Calu3 (cell line): ENCODE results near the gene MRNIP. TPM values are rescaled to one million over a fixed set of nuclear protein-coding genes. Genes with fewer than 3 reads are reported as not detected.
A peak's percentile ranks its signal among the peaks of the same experiment; 100 is the strongest.

Experiments
- BruUV-seq: library from RNA; stranded (reverse); fragments of 400-500 nt; replicated peaks from 2 replicates; lab custom pipeline; 2021; lab: Mats Ljungman, UMichigan
- CTCF ChIA-PET: fragments of 300-600 bp; sonication (Branson Sonifier 250); formaldehyde crosslinking; loops from one replicate; lab custom pipeline; 2022; ENCODE audit warnings: antibody characterized with exemption; lab: Charles Lee
- DNase-seq: peaks from one replicate; pipeline ENCODE4 v3.0.0; 2022
- H3K27ac Mint-ChIP-seq: one replicate; pipeline ENCODE4 v1.8.0; 2022; ENCODE audit warnings: mixed read lengths; ENCODE audit not compliant: unreplicated experiment
- H3K27me3 Mint-ChIP-seq: one replicate; pipeline ENCODE4 v1.8.0; 2022; ENCODE audit warnings: mixed read lengths; ENCODE audit not compliant: unreplicated experiment
- H3K36me3 Mint-ChIP-seq: one replicate; pipeline ENCODE4 v1.8.0; 2022; ENCODE audit warnings: mild to moderate bottlenecking, moderate library complexity, mixed read lengths; ENCODE audit not compliant: insufficient read depth, unreplicated experiment
- H3K4me1 Mint-ChIP-seq: one replicate; pipeline ENCODE4 v1.8.0; 2022; ENCODE audit warnings: mild to moderate bottlenecking, low read depth, mixed read lengths; ENCODE audit not compliant: unreplicated experiment
- H3K4me3 Mint-ChIP-seq: one replicate; pipeline ENCODE4 v1.8.0; 2022; ENCODE audit warnings: mild to moderate bottlenecking, low read depth, moderate library complexity, mixed read lengths; ENCODE audit not compliant: unreplicated experiment
- H3K9me3 Mint-ChIP-seq: one replicate; pipeline ENCODE4 v1.8.0; 2022; ENCODE audit warnings: low read depth, mixed read lengths; ENCODE audit not compliant: unreplicated experiment
- intact Hi-C: fragments of 100-400 bp; cut with micrococcal nuclease; formaldehyde crosslinking; loops from one replicate; pipeline ENCODE4 v1.10.0; 2022; ENCODE audit not compliant: unreplicated experiment
- total RNA-seq: library from RNA; stranded (reverse); gene quantifications from 2 replicates; pipeline ENCODE4 v1.2.3, GENCODE V29; 2022
- TF ChIP-seq, protein P1 (sequence below): fragments of 200-600 bp; IDR thresholded peaks from one replicate; pipeline ENCODE4 v1.8.0; 2022; ENCODE audit warnings: antibody characterized with exemption; ENCODE audit not compliant: unreplicated experiment

MRNIP gene
- total RNA-seq, 1 experiment from 2014 or later, result 47.1 TPM

DNA sequence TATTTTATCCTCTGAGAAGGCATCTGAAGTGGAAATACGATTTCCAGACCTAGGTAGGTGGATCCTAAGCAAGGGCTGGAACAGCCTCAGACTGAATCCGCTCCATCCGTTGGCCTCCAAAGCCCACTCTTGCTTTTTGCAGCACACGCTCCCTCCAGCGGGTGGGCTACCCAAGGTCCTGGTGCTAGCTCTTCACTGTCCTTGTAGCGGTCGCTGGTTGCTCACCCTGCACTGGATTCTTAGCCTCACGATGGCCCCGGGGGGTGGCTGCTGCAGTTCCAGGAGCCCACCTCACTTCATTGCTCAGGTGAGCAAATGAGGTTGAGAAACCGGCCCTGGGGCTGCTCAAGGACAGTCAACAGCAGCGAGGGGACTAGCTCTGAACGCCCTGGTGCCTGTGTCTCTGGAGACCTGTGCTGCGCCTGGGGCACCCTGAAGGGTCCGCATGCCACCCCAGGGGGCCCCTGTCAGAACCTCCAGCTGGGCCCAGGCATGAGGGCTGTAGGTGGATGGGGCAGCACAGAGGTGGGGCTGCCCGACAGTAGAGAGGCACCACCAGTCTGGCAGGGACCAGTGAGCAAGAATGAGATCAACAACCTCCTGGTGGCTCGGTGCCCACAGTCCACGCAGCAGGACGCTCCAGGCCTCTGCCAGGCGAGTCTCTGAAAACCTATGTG, 56.3 kb downstream of the MRNIP start:
- H3K36me3 Mint-ChIP-seq, result peaks cover 98% of the 10 kb centered on the region
- H3K9me3 Mint-ChIP-seq, result no peaks in the 10 kb centered on the region
- no peaks in the 10 kb centered on the region for H3K27me3 Mint-ChIP-seq
- peaks cover 26% of the 10 kb centered on the region for H3K4me1 Mint-ChIP-seq
- BruUV-seq, result no TSS peak
- no peak overlapping the region for H3K27ac Mint-ChIP-seq
- no peak for DNase-seq
- intact Hi-C loops, result loop anchor here (5.0 kb wide), 1 partner anchor 180 kb away; the partner anchor contains the start of gene HNRNPH1
- H3K4me3 Mint-ChIP-seq, result peak overlapping the region; percentile 95
- TF ChIP-seq, protein P1, sequence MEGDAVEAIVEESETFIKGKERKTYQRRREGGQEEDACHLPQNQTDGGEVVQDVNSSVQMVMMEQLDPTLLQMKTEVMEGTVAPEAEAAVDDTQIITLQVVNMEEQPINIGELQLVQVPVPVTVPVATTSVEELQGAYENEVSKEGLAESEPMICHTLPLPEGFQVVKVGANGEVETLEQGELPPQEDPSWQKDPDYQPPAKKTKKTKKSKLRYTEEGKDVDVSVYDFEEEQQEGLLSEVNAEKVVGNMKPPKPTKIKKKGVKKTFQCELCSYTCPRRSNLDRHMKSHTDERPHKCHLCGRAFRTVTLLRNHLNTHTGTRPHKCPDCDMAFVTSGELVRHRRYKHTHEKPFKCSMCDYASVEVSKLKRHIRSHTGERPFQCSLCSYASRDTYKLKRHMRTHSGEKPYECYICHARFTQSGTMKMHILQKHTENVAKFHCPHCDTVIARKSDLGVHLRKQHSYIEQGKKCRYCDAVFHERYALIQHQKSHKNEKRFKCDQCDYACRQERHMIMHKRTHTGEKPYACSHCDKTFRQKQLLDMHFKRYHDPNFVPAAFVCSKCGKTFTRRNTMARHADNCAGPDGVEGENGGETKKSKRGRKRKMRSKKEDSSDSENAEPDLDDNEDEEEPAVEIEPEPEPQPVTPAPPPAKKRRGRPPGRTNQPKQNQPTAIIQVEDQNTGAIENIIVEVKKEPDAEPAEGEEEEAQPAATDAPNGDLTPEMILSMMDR, result no peak
- CTCF ChIA-PET, result no interaction called here

DNA sequence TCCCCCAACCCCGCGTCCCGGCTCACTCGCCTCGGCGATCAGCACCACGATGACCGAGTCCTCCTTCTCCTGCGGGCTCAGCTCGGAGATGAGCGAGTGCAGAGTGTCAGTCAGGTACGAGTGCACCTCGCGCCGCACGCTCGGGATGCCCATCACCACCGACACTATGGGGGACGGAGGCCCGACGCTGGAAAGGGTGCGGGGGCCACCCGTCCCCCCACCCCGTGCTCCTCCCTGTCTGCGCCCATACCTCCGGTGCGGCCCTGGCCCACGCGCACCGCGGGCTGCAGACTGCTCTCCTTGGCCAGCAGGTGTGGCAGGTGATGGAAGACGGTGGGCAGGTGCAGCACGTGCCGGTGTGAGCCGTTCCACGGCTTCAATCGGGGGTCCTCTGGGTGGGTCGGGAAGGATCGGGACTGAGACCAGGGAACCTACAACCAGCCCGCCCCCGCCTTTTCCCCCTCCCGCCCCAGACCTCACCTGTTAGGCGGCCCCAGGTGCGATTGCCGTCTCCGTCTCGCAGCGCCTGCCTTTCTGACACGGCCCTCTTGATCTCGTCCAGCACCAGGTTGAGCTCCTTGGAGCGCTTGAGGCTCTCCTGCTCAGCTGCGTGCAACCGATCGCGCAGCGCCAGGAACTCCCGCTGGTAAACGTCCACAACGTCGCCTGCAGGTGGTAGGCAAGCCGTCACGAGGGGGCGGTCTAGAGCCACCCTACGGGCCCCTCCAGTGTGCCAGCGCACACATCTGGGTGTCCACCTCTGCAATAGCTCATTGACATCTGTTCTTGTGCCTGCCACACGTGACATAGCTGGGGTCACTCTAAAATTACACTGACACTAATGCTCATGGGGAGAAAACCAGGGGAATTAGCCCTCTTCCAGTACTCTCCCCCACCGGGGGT, 57.1 kb downstream of the MRNIP start:
- no peaks in the 10 kb centered on the region for H3K9me3 Mint-ChIP-seq

DNA sequence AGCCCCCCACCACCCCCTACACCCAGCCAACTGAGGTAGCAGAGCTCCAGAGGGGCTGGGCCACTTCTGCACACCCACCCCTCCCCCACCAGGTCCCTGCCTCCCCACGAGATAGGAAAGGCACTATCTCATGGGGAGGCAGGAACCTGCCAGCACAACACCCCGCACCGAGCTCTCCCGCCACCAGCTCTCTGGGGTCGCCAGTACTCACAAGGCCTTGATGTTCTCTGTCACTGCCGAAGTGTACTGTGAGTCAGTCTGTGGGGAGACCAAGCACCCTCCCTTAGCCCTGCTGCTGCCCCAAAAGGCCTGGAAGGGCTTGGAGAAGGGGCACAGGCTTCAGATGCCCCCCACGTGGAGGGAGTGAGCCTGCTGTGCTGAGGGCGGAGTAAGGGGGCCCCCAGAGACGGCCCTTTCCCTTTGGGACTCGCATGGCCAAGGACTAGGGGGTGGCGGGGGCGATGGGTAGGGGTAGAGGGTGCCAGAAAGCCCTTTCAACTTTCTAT, 57.9 kb downstream of the MRNIP start:
- BruUV-seq, result no TSS peak
- Mint-ChIP-seq H3K27me3 (no peaks in the 10 kb centered on the region), H3K4me1 (peaks cover 36% of the 10 kb centered on the region), H3K27ac (no peak overlapping the region), H3K36me3 (peaks cover 100% of the 10 kb centered on the region), H3K4me3 (no peak overlapping the region), H3K9me3 (no peaks in the 10 kb centered on the region)
- intact Hi-C loops, result loop anchor here (5.0 kb wide), 1 partner anchor 178 kb away; the partner anchor contains the start of gene HNRNPH1
- TF ChIP-seq, protein P1, result no peak
- no peak for DNase-seq
- CTCF ChIA-PET, result no interaction called here

More for the DNA sequence above, 57.1 kb downstream of the MRNIP start:
- no peaks in the 10 kb centered on the region for H3K27me3 Mint-ChIP-seq
- CTCF ChIA-PET, result no interaction called here
- BruUV-seq, result no TSS peak
- TF ChIP-seq, protein P1, result no peak
- H3K4me3 Mint-ChIP-seq, result no peak overlapping the region
- H3K36me3 Mint-ChIP-seq, result peaks cover 98% of the 10 kb centered on the region
- peaks cover 34% of the 10 kb centered on the region for H3K4me1 Mint-ChIP-seq
- H3K27ac Mint-ChIP-seq, result no peak overlapping the region
- DNase-seq, result no peak
- intact Hi-C loops, result loop anchor here (5.0 kb wide), 1 partner anchor 179 kb away; the partner anchor contains the start of gene HNRNPH1

DNA sequence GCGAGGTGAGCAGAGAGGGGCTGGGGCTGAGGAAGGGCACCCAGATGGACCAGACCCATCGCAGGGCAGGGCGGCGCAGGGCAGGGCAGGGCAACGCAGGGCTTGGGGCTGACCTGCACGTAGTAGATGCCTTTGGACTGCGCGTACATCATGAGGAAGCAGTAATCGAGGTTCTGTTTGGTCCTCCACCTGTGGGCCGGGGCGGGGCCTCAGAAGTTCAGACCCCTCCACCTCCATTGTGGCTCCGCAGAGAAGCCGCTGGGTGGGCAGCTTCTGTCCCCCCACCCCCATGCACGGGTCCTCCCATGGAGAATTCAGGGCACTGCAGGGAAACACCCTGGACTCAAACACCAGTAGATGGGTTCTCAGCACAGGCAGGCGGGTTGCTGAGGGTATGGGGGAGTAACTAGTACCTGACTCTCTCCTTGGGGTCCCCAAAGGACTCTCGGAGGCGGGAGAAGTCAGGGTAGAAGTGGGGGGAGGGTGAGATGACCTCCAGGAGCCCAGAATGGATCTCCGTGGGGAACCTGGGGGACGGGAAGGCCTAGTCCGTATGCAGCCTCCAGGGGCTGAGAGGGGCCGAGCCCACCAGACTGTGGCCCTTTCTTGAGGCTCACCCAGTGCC, 58.4 kb downstream of the MRNIP start:
- CTCF ChIA-PET, result no interaction called here
- H3K27me3 Mint-ChIP-seq, result no peaks in the 10 kb centered on the region
- H3K36me3 Mint-ChIP-seq, result peaks cover 100% of the 10 kb centered on the region
- H3K27ac Mint-ChIP-seq, result no peak overlapping the region
- peaks cover 36% of the 10 kb centered on the region for H3K4me1 Mint-ChIP-seq
- no TSS peak for BruUV-seq
- no peak overlapping the region for H3K4me3 Mint-ChIP-seq
- intact Hi-C loops, result loop anchor here (5.0 kb wide), 1 partner anchor 178 kb away; the partner anchor contains the start of gene HNRNPH1
- no peak for DNase-seq
- TF ChIP-seq, protein P1, result no peak
- no peaks in the 10 kb centered on the region for H3K9me3 Mint-ChIP-seq
